NCI-H1436 (cell line): ENCODE results near the gene UPF1.

ENCODE experiments used
- DNase-seq: peaks from one replicate; lab custom pipeline; 2025; lab: John Stamatoyannopoulos, UW

Gene UPF1

GRCh38 chr19:18875726-18876125 lies 44.0 kb downstream of the UPF1 start:
- DNase-seq, result no peak

- DNase-seq, result no peak
Observed at GRCh38 chr19:18876865-18877264, 45.1 kb downstream of the UPF1 start.

GRCh38 chr19:18878058-18878797 lies 46.5 kb downstream of the UPF1 start:
- no peak for DNase-seq

- DNase-seq, result no peak
Observed at GRCh38 chr19:18878858-18879578, 47.3 kb downstream of the UPF1 start.

- peak; percentile 56 for DNase-seq
Observed at GRCh38 chr19:18879579-18880373, 48.0 kb downstream of the UPF1 start.

GRCh38 chr19:18881491-18881890 lies 49.7 kb downstream of the UPF1 start:
- no peak for DNase-seq

- DNase-seq, result no peak
Observed at GRCh38 chr19:18883526-18884304, 52.0 kb downstream of the UPF1 start.

GRCh38 chr19:18886972-18887371 lies 55.2 kb downstream of the UPF1 start:
- DNase-seq, result no peak

GRCh38 chr19:18889949-18890745 lies 58.4 kb downstream of the UPF1 start:
- DNase-seq, result no peak

GRCh38 chr19:18893587-18894253 lies 62.0 kb downstream of the UPF1 start:
- no peak for DNase-seq

GRCh38 chr19:18894254-18895037 lies 62.7 kb downstream of the UPF1 start:
- DNase-seq, result peak; percentile 59

GRCh38 chr19:18895038-18895823 lies 63.5 kb downstream of the UPF1 start:
- no peak for DNase-seq

- DNase-seq, result no peak
Observed at GRCh38 chr19:18895824-18896341, 64.1 kb downstream of the UPF1 start, which contains the start of gene CERS1. Gene CERS1 (minus strand): TSS chr19:18896158. CDS start chr19:18896072, 86 bp downstream.

- no peak for DNase-seq
Observed at GRCh38 chr19:18896421-18896841, 64.7 kb downstream of the UPF1 start.

- no peak for DNase-seq
Observed at GRCh38 chr19:18897094-18898029, 65.6 kb downstream of the UPF1 start.

- DNase-seq, result no peak
Observed at GRCh38 chr19:18898081-18898606, 66.4 kb downstream of the UPF1 start.
